IMR-90 (cell line): ENCODE results near the gene NPY2R. TPM values are rescaled to one million over a fixed set of nuclear protein-coding genes. Genes with fewer than 3 reads are reported as not detected.

Source experiments
- ATAC-seq: fragments of 200-7000 bp; cut with Tn5 transposase; 2 replicates; pipeline ENCODE4 v1.9.1; 2020; ENCODE audit warnings: low read depth, mild to moderate bottlenecking, moderate library complexity
- Bru-seq: library from RNA; stranded (reverse); fragments of 400-500 nt; gene quantifications from one replicate; lab custom pipeline; 2021; lab: Mats Ljungman, UMichigan
- BruChase-seq, 2 experiments: library from RNA; stranded (reverse); fragments of 400-500 nt; gene quantifications; one replicate each; lab custom pipeline; 2021; lab: Mats Ljungman, UMichigan
- BruUV-seq: library from RNA; stranded (reverse); fragments of 400-500 nt; replicated peaks from 2 replicates; lab custom pipeline; 2021; lab: Mats Ljungman, UMichigan
- CTCF ChIA-PET: fragments of 300-600 bp; formaldehyde crosslinking; extraction: SDS; loops from one replicate; lab custom pipeline; 2021; ENCODE audit warnings: antibody characterized with exemption; lab: Yijun Ruan, JAX
- POLR2A ChIA-PET: fragments of 300-600 bp; sonication (Branson Sonifier 250); formaldehyde crosslinking; loops from one replicate; lab custom pipeline; 2022; ENCODE audit warnings: antibody characterized with exemption; ENCODE audit not compliant: unreplicated experiment; lab: Charles Lee
- DNase-seq: peaks from one replicate; pipeline ENCODE4 v3.0.0; 2013
- H2AFZ ChIP-seq: replicated peaks from 2 replicates; pipeline ENCODE3; 2013; ENCODE audit warnings: low read length, mild to moderate bottlenecking; ENCODE audit not compliant: poor library complexity
- H2AK5ac ChIP-seq: 2 replicates; pipeline ENCODE4 v1.6.1; 2013; ENCODE audit warnings: low read depth, low read length, inconsistent platforms
- H2AK9ac ChIP-seq: replicated peaks from 2 replicates; pipeline ENCODE3; 2013; ENCODE audit warnings: mild to moderate bottlenecking, low read depth, low read length, moderate library complexity; ENCODE audit not compliant: poor library complexity
- H2BK120ac ChIP-seq: 2 replicates; pipeline ENCODE4 v1.6.1; 2013; ENCODE audit warnings: low read depth, low read length, inconsistent platforms
- H2BK15ac ChIP-seq: 3 replicates; pipeline ENCODE4 v1.6.1; 2013; ENCODE audit warnings: low read depth, low read length, inconsistent platforms
- H2BK20ac ChIP-seq: 2 replicates; pipeline ENCODE4 v1.6.1; 2013; ENCODE audit warnings: low read depth, mild to moderate bottlenecking, inconsistent platforms, low read length, moderate library complexity
- H2BK5ac ChIP-seq: 2 replicates; pipeline ENCODE4 v1.6.1; 2013; ENCODE audit warnings: mild to moderate bottlenecking, low read depth, low read length, inconsistent platforms; ENCODE audit not compliant: poor library complexity, severe bottlenecking
- H3K14ac ChIP-seq: replicated peaks from 2 replicates; pipeline ENCODE4 v1.6.1; 2013; ENCODE audit warnings: low read depth, low read length, inconsistent platforms
- H3K18ac ChIP-seq: 2 replicates; pipeline ENCODE4 v1.6.1; 2013; ENCODE audit warnings: low read depth, low read length, control low read depth
- H3K23ac ChIP-seq: 2 replicates; pipeline ENCODE4 v1.6.1; 2013; ENCODE audit warnings: low read depth, low read length, inconsistent platforms
- H3K27ac ChIP-seq: 2 replicates; pipeline ENCODE4 v1.5.1; 2013; ENCODE audit warnings: mild to moderate bottlenecking, control low read depth, low read length; ENCODE audit not compliant: insufficient read depth
- H3K27me3 ChIP-seq: 2 replicates; pipeline ENCODE4 v1.6.1; 2013; ENCODE audit warnings: low read length; ENCODE audit not compliant: control insufficient read depth, insufficient read depth
- H3K36me3 ChIP-seq: 2 replicates; pipeline ENCODE4 v1.6.1; 2013; ENCODE audit warnings: low read length, mixed read lengths; ENCODE audit not compliant: control insufficient read depth, insufficient read depth
- H3K4ac ChIP-seq: 2 replicates; pipeline ENCODE4 v1.6.1; 2013; ENCODE audit warnings: low read depth, low read length, inconsistent platforms
- H3K4me1 ChIP-seq: 2 replicates; pipeline ENCODE4 v1.6.1; 2013; ENCODE audit warnings: low read length, mixed read lengths; ENCODE audit not compliant: control insufficient read depth, insufficient read depth
- H3K4me2 ChIP-seq: 2 replicates; pipeline ENCODE4 v1.6.1; 2013; ENCODE audit warnings: low read depth, mild to moderate bottlenecking, control low read depth, low read length, moderate library complexity
- H3K4me3 ChIP-seq: 2 replicates; pipeline ENCODE4 v1.5.1; 2013; ENCODE audit warnings: low read depth, mild to moderate bottlenecking, control low read depth, low read length, moderate library complexity; ENCODE audit not compliant: insufficient read depth
- H3K56ac ChIP-seq: 2 replicates; pipeline ENCODE4 v1.6.1; 2013; ENCODE audit warnings: low read length, inconsistent platforms; ENCODE audit not compliant: insufficient read depth; ENCODE audit errors: extremely low read depth
- H3K79me1 ChIP-seq, 2 experiments: 2 replicates each; pipeline ENCODE4 v1.6.1; 2013; ENCODE audit warnings: low read length in 2 of 2, inconsistent platforms in 1 of 2, low read depth in 1 of 2
- H3K9ac ChIP-seq: 2 replicates; pipeline ENCODE4 v1.6.1; 2013; ENCODE audit warnings: low read depth, low read length, control low read depth
- H3K9me1 ChIP-seq: 2 replicates; pipeline ENCODE4 v1.6.1; 2013; ENCODE audit warnings: low read length, inconsistent platforms; ENCODE audit not compliant: insufficient read depth
- H3K9me3 ChIP-seq: 2 replicates; pipeline ENCODE4 v1.6.1; 2013; ENCODE audit warnings: low read length; ENCODE audit not compliant: control insufficient read depth, insufficient read depth
- H4K20me1 ChIP-seq: 2 replicates; pipeline ENCODE4 v1.6.1; 2013; ENCODE audit warnings: low read length, inconsistent platforms; ENCODE audit not compliant: insufficient read depth
- H4K5ac ChIP-seq: 2 replicates; pipeline ENCODE4 v1.6.1; 2013; ENCODE audit warnings: mild to moderate bottlenecking, low read depth, low read length, control low read depth
- H4K8ac ChIP-seq, 2 experiments: 2 replicates each; pipeline ENCODE4 v1.6.1; 2013; ENCODE audit warnings: low read depth in 2 of 2, low read length in 2 of 2, control low read depth in 1 of 2, inconsistent platforms in 1 of 2
- H4K91ac ChIP-seq: 2 replicates; pipeline ENCODE4 v1.6.1; 2013; ENCODE audit warnings: low read depth, low read length, inconsistent platforms; ENCODE audit not compliant: insufficient read depth
- FOS ChIP-seq: fragments of 150-350 bp; IDR thresholded peaks from 2 replicates; pipeline ENCODE4 v1.6.1; 2016; ENCODE audit warnings: low read depth, low read length
- RCOR1 ChIP-seq: IDR thresholded peaks from 2 replicates; pipeline ENCODE4 v1.6.1; 2012; ENCODE audit warnings: mild to moderate bottlenecking, low read length, improper control_type of control experiment; ENCODE audit not compliant: insufficient replicate concordance
- RFX5 ChIP-seq: IDR thresholded peaks from 2 replicates; pipeline ENCODE4 v1.8.0; 2012; ENCODE audit warnings: low read depth, mild to moderate bottlenecking, low read length, moderate library complexity
- USF2 ChIP-seq: fragments of 150-350 bp; IDR thresholded peaks from 2 replicates; pipeline ENCODE4 v1.6.1; 2017; ENCODE audit warnings: mild to moderate bottlenecking, antibody characterized with exemption, low read length, low read depth
- WGBS, 2 experiments: methylation state at CpG; one replicate each; pipeline versions ENCODE4 v1.1.5 to v1.1.7; 2013; ENCODE audit warnings: missing lambda C conversion rate in 2 of 2; ENCODE audit not compliant: insufficient read length in 1 of 2; ENCODE audit errors: extremely low coverage in 2 of 2; 5-methylcytosine and 5-hydroxymethylcytosine counted together
- dilution Hi-C: fragments of 300-500 bp; cut with HindIII; formaldehyde crosslinking; loops from one replicate; pipeline ENCODE4 v1.14.3; 2018; ENCODE audit warnings: low sequenced_read_pairs; ENCODE audit not compliant: unreplicated experiment
- in situ Hi-C: fragments of 300-500 bp; cut with MboI; formaldehyde crosslinking; loops from 3 replicates; pipeline ENCODE4 v1.14.3; 2019; ENCODE audit warnings: low sequenced_read_pairs, inconsistent platforms, mixed read lengths
- intact Hi-C: fragments of 100-400 bp; cut with micrococcal nuclease; formaldehyde crosslinking; loops from 2 replicates; pipeline ENCODE4 v1.10.0; 2022
- long read RNA-seq: library from polyadenylated mRNA; unstranded; transcript quantifications from one replicate; pipeline ENCODE4 v2.0.0, GENCODE V29; 2021; ENCODE audit not compliant: unreplicated experiment
- polyA plus RNA-seq, 3 experiments: library from polyadenylated mRNA; depleted of rRNA; stranded (reverse); fragments of >200 nt; gene quantifications; 2 replicates each; pipeline ENCODE4 v1.2.3, GENCODE V29; 2012; ENCODE audit warnings: low replicate concordance in 1 of 3
- total RNA-seq: library from RNA; depleted of rRNA; stranded (reverse); fragments of >200 nt; gene quantifications from 2 replicates; pipeline ENCODE4 v1.2.3, GENCODE V29; 2012; rRNA removed

NPY2R gene
- not detected in 2 replicates for total RNA-seq
- polyA plus RNA-seq (2012; rRNA removed): not detected in 2 replicates
- polyA plus RNA-seq (2012; cell fraction: cytosol; rRNA removed): not detected in 2 replicates
- polyA plus RNA-seq (2012; cell fraction: nucleus; rRNA removed; ENCODE audit: low replicate concordance): not detected in 2 replicates
- Bru-seq, nascent RNA: not detected
- BruChase-seq, experiment 1, labeled RNA remaining after a 6-hour chase: not detected
- percentile 9 among the genes with signal in this experiment for BruChase-seq, experiment 2, labeled RNA remaining after a 2-hour chase
- long read RNA-seq: 0 reads

DNA sequence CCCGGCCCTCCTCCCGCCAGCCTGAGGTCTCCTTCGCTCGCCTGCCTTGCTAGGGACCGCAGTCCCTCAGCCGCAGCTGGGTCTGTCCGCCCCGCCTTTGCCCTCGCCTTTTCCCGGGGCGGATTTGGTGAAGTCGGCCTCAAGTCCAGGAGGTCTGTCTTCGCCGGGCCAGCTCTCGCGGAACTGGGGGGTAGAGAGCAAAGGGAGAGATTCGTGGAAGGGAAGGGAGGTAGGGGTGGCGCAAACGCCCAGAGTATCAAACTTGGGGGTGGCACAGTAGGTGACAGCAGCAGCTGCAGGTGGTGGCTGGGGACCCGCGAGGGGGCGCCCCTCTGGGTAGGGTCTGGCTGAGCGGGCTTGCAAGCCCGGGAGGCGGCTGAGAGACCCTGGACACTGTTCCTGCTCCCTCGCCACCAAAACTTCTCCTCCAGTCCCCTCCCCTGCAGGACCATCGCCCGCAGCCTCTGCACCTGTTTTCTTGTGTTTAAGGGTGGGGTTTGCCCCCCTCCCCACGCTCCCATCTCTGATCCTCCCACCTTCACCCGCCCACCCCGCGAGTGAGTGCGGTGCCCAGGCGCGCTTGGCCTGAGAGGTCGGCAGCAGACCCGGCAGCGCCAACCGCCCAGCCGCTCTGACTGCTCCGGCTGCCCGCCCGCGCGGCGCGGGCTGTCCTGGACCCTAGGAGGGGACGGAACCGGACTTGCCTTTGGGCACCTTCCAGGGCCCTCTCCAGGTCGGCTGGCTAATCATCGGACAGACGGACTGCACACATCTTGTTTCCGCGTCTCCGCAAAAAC is at the start of gene NPY2R:
Gene NPY2R (plus strand): TSS at position 379 of the 797 bp plus-strand sequence. CDS start 5,304 bp downstream, outside the sequence.
- intact Hi-C loops (no loop called here), dilution Hi-C loops (no loop called here), in situ Hi-C loops (no loop called here)
- no peak within 1 kb of the TSS for H3K14ac ChIP-seq
- POLR2A ChIA-PET: no interaction called here
- H2AK5ac ChIP-seq: no peak within 1 kb of the TSS
- CTCF ChIA-PET: no interaction called here
- no peaks in the 10 kb centered on the region for H3K36me3 ChIP-seq
- no peaks in the 10 kb centered on the region for H3K79me1 ChIP-seq
- H2BK120ac ChIP-seq: no peak within 1 kb of the TSS
- no peak within 1 kb of the TSS for H2BK5ac ChIP-seq
- H4K91ac ChIP-seq: no peak within 1 kb of the TSS
- no peaks in the 10 kb centered on the region for H4K20me1 ChIP-seq
- H3K4me2 ChIP-seq: no peak within 1 kb of the TSS
- H3K9ac ChIP-seq: no peak within 1 kb of the TSS
- no peak within 1 kb of the TSS for H4K5ac ChIP-seq
- H2BK20ac ChIP-seq: no peak within 1 kb of the TSS
- ATAC-seq (no peak), DNase-seq (no peak)
- H2AFZ ChIP-seq: peak within 1 kb of the TSS; percentile 40
- BruUV-seq: no TSS peak
- H3K18ac ChIP-seq: no peak within 1 kb of the TSS
- H3K27ac ChIP-seq: no peak within 1 kb of the TSS
- H3K23ac ChIP-seq: no peak within 1 kb of the TSS
- no peaks in the 10 kb centered on the region for H3K9me1 ChIP-seq
- H4K8ac ChIP-seq: no peak within 1 kb of the TSS
- WGBS, 2 experiments: 0% methylated on average over 2 of the region's 55 CpGs; no CpG with 5 or more reads in 1 of the 2 experiments
- H3K27me3 ChIP-seq: peaks cover 17% of the 10 kb centered on the region
- no peak within 1 kb of the TSS for H2AK9ac ChIP-seq
- no peak within 1 kb of the TSS for H3K56ac ChIP-seq
- no peaks in the 10 kb centered on the region for H3K4me1 ChIP-seq
- H3K9me3 ChIP-seq: no peaks in the 10 kb centered on the region
- no peak within 1 kb of the TSS for H3K4ac ChIP-seq
- H2BK15ac ChIP-seq: no peak within 1 kb of the TSS
- H3K4me3 ChIP-seq: no peak within 1 kb of the TSS
- TF ChIP-seq USF2 (no peak), RFX5 (no peak), RCOR1 (no peak), FOS (no peak)
